HG03066 (cell line): ENCODE data around the gene ING4.

Experiments used
- ATAC-seq: cut with Tn5 transposase; IDR thresholded peaks from one replicate; pipeline ENCODE4 v1.9.1; 2021; ENCODE audit warnings: low read depth; ENCODE audit not compliant: unreplicated experiment

Gene ING4

DNA sequence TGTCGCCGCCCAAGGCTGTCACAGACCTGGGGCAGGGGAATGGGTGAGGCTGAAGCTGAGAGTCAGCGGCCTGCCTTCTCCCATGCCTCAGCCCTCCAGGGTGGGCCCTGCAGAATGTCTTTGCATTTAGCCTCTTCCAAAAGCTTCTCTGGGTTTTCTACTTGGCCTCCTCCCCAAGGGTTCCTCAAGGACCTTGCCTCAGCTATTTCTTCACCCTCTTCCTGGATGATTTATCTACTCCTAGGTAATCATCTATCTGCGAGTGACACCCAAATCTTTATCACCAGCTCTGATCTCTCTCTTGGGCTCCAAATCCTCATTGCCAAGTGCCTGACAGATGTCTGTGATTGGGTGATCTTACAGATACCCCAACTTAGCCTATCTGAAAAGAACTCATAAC, 22.4 kb downstream of the ING4 start:
- no peak for ATAC-seq

- ATAC-seq = no peak
Measured at GRCh38 chr12:6639151-6639801, 23.6 kb downstream of the ING4 start.

- ATAC-seq = no peak
Measured at GRCh38 chr12:6638305-6638704, 24.6 kb downstream of the ING4 start.

GRCh38 chr12:6635856-6636531, 26.9 kb downstream of the ING4 start, which contains the start of gene LPAR5:
Gene LPAR5, minus strand, starts transcription at chr12:6635959. Its CDS starts 14,711 bp downstream, at chr12:6621248.
- ATAC-seq = peak; percentile 44

DNA sequence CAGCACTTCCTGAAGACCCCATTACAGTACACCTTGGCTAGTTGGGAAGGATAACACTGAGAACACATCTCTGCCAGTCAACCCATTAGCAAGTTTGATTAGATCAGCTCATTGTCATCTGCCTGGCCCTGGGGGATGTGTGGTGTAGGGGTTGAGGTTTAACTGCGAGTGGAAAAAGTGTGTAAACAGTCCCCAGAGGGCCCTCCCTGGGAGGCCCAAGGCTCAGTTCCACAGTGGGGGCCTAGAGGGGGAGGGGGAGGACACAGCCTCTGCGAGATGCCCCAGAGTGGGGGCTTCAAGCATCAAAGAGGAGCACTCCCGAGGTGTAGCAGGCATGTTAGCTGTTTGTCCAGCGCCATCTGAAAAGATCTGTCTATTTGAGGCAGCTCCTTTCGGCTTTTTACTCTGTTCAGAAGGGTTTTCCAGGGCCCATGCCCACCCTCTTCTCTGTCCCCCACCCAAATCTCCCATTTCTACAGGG, 27.5 kb downstream of the ING4 start:
- no peak for ATAC-seq

- peak; percentile 51 for ATAC-seq
Measured at GRCh38 chr12:6632026-6632983, 30.6 kb downstream of the ING4 start.

DNA sequence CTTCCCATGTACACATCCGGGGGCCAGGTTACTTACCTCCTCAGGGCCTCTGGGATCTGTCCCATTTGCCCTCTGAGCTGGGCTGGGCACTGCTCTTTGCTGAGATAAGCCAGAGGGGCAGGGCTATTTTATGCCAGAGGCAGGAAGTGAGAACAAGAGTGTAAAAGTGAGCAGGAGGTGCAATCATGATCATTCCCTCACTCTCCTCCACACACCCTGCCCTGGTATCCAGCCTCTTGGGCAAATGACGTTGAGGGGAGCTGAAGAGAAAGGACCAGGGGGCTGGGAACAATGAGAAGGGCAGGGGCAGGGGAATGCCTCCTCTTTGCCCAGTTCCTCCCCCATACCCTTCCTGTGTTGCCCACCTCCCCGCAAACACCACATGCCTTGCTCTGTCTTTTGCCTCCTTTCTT, 31.4 kb downstream of the ING4 start:
- no peak for ATAC-seq

DNA sequence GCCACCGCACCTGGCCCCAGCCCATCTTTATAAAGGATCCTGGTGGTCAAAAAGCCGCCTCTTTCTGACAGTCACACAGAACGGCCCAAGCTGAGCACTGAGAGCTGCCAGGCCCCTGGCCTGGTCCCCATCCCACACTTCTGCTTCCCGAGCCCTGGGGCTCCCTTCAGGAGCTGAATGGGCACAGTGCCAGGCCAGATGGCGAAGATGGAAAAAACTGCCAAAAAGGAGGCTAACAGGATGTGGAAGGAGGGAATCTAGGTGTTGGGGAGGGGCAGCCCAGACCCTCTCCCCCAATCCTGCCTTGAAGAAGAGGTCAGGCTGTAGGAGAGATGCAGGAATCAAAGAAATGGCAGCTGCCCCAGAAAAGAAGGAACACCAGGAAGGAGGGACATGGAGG, 32.2 kb downstream of the ING4 start:
- ATAC-seq = no peak

DNA sequence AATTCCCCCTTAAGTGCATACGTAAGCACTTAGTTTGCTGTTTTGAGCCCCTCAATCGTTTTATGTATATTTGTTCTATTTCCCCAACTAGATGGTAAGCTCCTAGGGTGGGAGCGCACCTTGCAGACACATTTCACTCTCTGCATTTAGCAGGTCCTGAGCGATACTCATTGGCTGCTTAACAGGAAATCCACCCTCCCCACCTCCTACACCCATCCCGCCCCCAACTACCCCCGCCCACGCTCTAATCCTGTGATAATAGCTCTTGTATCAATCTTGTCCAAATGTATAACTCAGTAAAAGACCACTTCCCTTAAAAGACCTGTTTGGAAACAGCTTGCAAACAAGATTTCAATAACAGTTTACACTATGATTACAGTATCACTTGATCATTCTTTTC, 35.3 kb downstream of the ING4 start:
- ATAC-seq = no peak

DNA sequence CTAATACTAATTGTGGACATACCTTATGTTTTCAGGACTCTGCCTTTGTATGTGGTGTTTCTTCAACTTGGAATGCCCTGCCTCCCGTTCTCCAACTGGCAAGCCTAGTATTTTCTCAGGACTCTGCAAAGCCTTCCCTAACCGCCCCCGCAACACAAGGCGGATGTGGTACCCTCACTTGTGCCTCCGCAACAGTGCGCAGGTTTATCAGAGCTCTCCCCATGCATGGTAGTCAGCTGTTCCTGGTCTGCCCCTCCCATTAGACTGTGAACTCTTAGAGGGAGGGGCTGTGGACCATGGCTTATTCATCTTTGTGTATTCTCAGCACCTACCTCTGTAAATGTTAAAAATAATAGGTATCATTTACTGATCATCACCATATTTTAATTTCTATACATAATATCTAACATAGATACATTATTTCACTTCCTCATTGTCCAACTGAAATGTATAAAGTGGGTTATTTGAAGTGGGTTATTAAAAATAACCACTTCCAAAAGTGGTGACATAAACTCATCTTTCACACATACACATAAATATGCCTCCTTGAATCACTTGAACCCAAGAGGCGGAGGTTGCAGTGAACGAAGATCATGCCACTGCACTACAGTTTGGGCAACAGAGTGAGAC, 36.1 kb downstream of the ING4 start:
- no peak for ATAC-seq

GRCh38 chr12:6620885-6621274, 42.0 kb downstream of the ING4 start:
- no peak for ATAC-seq

GRCh38 chr12:6620137-6620884, 42.6 kb downstream of the ING4 start:
- ATAC-seq = no peak

DNA sequence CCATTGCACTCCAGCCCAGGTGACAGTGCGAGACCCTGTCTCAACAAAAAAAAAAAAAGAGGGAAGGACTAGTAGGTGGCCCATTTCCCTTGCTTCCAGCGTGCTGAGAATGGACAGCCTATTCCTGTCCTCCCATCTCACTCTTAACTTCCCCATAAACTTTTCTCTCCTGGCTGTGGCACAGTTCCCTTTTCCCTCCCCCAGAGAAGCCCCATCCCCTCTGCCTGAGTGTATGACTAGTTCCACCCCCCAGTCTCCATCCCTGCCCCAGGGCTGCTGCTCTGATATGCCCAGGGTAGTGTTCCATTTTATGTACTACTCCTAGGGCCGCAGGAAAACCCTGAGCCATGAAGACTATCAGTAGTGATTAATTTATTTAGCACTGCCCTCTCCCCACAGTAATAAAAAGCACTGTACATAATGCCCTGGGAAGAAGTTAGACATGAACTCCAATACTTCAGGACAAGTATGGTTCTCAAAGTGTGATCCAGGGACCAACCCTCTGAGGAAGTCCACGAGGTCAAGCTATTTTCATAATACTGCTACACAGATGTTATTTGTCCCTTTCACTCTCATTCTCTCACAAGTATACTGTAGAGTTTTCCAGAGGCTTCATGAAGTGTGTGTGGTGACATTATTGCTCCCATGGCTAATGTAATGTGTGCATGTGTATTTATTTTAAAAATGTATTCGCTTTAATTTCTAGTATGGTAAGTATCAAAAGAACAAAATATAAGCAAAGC, 44.3 kb downstream of the ING4 start:
- no peak for ATAC-seq

DNA sequence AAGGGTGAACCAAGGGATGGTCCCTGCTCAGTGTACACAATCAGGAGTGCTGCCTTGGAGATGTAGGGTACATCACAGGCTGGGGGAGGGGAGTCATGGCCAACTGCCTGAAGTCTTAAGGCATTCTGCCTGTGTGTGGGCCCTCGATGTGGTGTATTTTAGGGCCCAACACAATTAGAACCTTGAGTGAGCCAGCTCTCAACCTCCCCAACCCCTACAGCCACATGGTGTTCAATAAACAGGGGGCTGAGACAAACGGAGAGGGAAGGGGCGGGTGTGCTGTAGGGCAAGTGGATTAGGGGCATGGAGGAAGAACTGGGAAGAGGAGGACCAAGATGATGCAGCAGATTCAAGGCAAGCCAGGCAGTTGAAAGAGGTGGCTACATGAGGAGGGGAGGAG, 47.1 kb downstream of the ING4 start:
- no peak for ATAC-seq

GRCh38 chr12:6614513-6615172, 48.3 kb downstream of the ING4 start:
- no peak for ATAC-seq

DNA sequence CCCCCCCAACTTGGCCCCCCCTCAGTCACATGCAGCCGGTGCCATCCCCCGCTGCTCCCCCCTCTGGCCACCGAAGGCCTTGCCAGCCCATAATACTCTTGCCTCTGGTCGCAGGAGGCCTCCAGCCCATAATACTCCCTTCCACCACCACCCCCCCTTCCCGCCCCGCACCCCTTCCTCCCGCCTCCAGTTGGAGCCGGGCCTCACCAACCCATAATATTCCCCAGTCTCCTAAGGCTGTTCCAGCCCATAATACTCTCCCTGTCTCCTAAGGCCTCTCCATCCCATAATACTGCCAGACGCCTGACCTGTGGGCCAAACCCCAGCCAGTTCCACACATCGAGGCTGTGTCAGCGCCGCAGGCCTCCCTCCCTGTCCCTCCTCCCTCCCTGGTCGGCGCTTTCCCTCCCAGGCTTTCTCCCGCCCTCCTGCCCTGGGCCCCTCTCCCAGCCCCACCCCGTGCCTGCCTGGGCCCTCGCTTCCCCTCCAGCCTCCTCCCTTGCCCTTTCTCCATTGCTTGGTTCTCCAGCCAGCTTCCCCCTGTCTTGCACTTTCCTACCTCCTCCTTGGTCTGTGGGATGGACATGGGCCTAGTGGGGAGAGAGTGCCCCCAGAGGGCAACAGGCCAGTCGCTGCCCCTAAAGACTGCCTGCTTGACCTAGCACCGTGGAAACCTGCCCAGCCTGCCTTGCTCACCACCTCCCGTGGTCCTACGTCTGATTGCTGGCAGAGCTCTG, 49.0 kb downstream of the ING4 start:
- no peak for ATAC-seq

DNA sequence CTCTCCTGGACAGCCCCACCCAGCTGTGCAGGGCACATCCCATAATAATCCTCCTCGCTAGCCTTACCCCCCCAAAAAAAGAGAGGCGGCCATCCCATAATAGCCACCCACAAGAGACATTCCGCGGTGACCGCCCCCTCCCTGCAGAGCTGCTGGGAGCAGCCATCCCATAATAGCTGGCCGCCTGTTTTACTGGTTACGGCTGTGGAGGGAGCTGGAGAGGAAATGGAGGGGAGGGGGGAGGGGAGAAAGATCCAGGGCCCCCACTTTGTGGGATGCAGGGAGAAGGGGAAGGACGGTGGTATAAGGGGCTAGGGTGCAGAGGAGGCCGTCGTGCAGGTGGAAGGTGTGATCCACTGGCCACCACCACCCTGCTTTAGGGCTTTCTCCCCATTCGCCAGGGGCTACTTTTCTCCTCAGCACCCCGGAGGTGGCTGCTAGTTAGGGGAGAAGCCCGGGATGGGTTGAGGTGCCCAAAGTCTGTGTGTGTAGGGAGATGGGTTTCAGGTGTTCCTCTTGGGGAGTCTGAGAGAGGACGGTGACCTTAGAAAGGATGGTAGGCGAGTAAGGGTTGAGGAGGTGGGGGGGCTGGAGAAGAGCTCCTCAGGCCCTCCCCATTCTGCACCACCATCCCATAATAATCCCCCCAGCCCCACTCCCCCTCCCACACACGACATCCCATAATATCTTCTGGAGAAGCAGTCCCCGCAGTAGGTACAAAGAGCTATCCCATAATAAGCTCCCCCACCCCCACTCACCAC, 49.7 kb downstream of the ING4 start:
- ATAC-seq = no peak
